GM18502 (cell line): ENCODE measurements around the gene DTNBP1.

Source experiments
- ATAC-seq: cut with Tn5 transposase; IDR thresholded peaks from one replicate; pipeline ENCODE4 v1.9.1; 2021; ENCODE audit warnings: mild to moderate bottlenecking; ENCODE audit not compliant: unreplicated experiment, poor library complexity

The DTNBP1 gene

DNA sequence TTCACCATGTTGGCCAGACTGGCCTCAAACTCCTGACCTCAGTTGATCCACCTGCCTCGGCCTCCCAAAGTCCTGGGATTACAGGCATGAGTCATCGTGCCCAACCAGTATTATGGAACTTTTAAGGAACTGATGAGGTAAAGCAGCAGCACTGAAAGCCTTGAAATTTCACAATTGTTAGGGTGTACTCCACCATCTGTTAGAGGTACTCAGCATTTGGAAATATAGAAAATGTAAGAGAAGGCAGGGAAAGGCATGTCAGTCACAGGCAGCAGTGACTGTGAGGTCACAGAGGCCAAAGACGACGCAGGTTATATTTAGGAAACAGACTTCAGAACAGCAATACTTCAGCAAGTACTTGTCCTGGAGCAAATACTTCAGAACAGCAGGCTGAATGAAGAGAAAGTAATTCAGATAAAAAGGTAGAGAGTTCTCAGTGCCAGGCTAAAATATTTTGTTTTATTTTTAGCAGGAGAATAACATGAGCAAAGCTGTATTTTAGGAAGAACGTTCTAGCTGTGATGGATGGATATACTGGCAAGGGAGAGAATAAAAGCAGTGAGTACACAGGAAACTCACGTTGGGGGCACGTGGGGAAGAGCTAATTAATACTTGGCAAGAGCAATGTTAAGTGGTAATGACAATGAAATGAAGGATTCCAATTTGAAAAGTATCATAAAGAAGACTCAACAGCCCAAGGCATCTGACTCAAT lies 67.2 kb downstream of the DTNBP1 start:
- ATAC-seq: no peak

DNA sequence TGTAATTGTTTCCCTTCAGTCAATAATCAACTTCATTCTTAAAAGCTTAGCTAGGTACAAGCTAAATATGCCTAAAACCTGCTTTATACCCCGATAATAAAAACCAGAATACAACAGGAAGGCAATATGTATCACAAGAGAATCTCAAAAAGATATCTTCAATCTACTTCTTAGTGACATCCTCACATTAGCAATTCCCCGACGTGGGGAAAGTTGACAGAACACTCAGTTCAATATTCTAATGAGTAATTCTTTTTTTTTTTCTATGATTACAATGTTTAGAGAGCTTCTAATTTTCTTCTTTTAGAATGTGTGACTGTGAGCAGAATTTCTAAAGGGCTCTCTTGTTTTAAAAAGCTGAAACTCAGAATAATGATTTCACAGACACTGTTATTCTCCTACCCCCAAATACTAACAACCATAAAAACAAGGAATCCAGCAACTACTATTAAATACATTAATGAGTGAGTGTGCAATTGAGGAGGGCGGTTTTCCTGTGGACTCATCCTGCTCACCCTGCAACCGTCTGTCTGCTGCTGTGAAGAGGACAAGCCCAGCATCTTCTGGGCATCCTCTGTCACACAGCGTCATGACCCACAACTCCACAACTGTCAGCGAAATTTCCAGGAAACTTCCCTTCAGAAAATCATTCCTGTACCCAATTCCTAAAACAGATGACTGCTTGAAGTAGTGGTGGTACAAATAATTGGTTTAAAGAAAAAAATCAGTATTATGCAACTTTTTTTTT lies 68.1 kb downstream of the DTNBP1 start:
- no peak for ATAC-seq

DNA sequence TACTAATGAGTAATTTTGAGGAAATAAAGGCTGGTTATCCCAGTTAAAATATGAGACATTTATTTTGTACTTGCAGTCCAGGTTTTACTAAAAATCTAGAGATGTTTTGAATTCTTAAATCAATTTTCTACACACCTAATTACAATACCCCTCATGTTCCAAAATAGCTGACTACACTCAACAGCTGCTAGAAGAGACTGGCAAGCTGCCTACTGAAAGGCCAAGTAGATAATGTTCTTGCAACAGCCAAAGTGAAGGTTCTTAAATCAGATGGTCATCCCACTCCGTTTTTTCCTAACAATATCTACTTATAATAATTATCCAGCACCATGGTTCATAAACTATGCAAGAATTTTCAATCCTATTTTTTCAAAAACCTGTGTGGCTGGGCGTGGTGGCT lies 69.0 kb downstream of the DTNBP1 start:
- ATAC-seq: no peak

DNA sequence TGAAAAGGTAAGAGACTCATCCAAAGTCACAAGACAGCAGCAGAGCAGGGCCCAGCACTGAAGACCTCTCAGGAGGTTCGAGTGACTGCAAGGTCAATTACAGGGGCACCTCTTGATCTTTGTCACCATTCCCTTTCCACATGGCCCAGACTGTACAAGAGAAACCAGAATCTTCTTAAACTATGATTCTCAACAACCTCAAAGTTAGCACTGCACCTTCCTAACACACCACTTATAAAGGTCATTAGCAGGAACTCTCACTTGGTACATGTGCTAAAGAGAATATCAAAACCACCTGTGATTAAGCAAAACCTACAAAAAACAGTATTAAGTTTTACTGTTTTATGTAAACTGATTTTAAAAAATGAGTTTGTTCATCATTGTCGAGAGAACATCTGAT lies 70.2 kb downstream of the DTNBP1 start:
- no peak for ATAC-seq

DNA sequence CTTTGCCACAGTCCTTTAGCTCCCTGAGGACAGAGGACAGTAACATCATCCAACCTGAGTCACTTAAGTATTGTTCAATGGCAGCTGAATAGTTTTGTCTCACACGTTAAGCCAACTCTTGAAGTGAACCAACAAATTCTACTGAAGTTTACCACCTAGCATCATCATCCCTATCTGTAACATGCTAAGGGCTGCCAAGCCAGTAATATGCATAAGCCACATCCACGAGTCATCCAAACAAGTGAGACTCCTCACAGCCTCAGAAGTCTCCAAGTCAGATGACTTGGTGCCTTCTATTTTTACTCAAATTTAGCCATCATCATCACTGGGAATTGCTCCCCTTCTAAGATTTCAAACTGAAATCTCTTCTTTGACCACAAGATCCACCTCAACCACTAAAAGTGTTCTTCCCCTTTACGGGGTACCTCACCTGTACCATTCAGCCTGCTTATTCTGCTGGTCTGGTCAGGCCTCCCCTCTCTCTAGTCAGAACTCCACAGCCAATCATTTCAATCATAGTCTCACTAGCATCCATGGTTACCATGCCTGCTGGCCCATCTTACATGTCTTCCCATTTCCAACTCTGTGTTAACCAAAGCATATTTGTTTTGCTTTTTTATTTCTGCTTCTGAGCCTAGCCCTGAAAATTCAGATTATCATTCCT lies 73.7 kb downstream of the DTNBP1 start:
- no peak for ATAC-seq

DNA sequence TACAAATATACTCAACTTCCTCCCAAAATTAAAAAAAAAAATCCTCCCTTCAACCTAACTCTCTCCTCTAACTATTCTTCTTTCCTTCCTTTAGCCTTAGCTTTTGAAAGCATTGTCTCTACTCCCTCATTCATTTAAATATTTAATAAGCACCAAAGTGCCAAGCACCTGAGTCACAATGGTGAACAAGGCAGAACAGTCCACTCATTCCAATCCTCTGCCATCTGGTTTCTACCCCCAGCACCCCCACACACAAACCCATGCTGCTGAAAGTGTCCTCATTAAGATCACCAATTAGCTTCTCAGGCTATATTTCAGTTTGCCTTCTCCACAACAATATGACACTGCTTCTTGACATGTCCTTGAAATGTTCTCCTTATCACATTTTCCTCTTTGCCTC lies 76.3 kb downstream of the DTNBP1 start:
- ATAC-seq: no peak

DNA sequence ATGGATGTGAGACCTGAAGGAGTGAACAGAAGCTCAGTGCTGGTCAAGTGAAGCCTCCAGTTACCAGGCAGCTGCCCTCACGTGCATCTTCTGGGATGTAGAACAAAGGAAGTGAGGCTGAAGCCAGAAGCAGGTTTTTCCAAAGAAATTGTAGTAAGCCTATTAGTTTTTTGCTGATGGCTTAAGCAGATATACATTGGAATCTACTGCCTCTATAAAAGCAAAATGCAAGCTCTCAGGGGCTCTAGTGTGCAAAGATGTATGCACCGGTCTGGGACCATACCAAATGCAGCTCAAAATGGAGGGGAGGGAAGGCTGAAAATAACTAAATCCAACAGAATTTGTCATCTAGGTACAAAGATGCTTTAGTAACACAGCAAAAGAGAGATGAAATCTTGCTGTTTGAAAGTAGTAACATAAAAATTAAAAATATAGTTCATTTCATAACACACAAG lies 77.0 kb downstream of the DTNBP1 start:
- ATAC-seq: no peak

DNA sequence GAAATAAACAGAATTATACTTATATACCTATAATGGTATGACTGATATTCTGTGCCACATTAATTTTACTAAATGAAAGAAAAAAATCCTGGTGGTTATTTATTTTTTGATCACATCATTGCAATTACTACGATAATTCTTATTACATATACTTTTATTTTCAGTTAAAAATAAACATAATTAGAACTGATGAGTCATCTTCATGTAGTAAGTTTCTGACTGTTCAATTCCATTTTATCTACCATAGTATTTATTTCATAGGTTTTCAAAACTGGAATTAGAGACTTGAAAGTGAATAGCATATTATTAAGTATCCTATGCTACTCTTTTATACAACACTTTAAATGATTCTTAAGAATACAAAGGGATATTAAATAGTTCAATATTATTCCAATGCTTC lies 80.3 kb downstream of the DTNBP1 start:
- no peak for ATAC-seq

DNA sequence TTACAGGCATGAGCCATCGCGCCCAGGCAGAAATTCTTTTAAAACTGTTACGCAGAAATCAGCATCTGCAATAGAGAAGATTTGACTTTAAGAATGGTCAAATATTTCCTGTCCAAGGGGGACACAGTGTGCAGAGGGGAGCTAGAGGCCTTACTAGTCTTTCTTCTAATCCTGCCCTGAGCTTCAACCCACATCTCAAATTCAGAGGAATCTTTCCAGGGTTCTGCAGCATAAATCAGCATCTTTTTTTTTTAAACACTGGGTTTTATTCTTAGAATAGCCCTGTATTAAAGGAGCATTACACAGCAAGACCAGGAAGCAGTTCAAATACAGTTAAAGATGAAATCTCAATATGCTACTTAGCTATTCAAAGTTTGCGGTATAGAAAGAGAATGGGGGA lies 81.1 kb downstream of the DTNBP1 start:
- no peak for ATAC-seq

DNA sequence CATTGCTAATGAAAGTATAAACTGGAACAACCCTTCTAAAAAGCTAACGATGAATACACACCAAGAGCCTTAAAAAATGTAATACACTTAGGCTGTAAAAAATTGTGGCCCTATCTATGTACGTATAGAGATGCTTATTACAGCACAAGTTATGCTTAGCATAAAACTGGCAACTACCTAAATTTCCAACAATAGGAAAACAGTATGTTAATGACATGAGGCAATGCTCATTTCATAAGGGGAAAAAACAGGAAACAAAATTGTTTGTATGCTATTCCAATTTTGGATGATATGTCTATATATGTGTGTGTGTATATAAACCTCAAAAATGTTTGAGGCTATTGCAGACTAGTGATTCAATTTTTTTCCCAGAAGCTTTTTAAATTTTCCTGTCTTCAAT lies 82.5 kb downstream of the DTNBP1 start:
- no peak for ATAC-seq

DNA sequence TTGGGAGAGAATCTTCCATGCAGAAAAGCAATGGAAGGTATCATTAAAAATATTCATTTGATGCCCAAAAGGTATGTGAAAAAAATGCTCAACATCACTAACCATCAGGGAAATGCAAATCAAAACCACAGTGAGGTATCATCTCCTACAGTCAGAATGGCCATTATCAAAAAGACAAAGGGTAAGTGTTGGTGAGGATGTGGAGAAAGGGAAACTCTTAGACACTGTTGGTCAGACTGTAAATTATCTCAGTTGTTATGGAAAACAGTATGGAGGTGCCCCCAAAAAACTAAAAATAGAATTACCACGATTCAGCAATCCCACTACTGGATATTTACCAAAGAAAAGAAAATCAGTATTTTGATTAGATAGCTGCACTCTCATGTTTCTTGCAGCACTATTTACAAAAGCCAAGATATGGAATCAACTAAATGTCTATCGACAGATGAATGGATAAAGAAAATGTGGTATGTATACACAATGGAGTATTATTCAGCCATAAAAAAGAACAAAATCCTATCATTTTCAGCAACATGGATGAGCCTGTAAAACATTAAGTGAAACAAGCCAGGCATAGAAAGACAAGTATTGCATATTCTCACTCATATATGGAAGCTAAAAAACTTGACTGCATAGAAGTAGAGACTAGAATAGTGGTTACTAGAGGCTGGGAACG lies 84.0 kb downstream of the DTNBP1 start:
- no peak for ATAC-seq

DNA sequence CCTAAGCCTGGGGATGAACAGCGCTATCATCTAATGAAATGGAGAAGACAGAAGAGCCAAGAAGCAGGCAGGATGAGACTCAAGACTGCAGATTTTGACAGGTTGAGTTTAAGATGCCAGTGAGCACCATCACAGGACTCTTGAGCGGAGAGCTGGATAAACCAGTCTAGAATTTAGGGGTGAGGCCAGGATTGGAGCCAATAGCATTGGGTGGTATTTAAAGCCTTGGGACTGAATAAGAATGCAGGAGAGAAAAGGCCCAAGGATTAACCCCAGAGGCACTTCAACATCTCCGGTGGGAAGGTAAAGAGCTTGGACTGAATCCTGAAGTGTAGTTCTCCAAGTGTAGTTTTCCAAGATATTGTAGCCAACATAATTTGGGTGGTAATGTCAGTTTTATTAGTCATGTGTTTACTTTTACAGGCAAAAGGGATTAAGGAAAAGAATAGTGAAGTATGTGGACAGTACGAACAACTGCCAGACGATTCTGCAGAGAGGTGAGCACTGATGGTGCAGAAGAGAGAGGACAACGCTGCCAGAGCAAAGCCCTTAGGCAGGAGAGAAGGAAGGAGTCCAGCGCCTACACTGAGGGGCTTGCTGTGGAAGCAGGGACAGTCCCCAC lies 85.2 kb downstream of the DTNBP1 start:
- no peak for ATAC-seq

DNA sequence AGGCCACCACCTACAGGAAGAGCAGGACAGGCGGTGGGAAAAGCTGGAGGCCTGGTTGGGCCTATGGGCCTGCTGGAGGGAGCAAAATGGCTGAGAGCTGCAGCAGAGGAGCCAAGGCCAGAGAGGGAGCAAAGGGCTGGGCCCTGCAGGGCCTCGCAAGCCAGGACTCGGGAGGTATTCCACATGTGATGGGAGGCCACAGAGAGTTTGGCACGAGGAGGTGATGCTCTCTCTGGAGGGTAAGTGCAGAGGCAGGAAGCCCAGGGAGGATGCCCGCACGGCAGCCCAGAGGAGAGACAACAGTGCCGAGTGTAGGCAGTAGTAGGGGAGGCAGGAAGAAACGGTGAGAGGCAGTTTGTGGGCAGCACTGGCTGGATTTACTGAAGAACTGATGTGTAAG lies 85.7 kb downstream of the DTNBP1 start:
- ATAC-seq: no peak

DNA sequence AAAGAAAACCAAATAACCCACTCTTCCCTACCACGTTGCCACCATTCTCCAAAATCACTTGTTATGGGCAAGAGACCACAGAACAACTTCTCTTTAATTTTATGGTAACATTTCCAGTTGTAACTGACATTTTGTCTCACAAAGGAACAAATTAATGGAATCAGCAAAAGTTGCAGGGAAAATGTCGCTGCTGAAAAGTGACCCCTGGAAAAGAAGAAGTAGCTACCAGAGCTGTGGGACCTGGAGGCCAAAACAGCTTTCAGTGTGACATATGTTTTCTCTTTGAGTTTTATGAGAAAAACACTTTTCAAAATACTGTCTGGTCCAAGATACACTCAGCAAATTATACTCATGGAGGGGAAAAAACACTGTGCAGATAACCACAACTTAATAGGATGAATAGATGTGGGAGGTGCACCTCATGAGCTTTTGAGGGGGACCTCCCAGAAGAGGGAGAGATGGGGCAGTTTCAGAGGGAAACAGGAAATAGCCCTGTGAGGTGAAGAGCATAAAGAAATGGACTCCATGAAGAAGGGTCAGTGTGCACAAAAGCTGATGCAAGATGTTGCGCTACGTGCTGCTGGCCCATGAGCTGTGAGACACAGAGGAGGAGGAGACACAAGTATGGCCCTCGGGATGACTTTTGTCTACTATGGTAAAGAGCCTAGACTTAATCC lies 87.3 kb downstream of the DTNBP1 start:
- ATAC-seq: no peak

DNA sequence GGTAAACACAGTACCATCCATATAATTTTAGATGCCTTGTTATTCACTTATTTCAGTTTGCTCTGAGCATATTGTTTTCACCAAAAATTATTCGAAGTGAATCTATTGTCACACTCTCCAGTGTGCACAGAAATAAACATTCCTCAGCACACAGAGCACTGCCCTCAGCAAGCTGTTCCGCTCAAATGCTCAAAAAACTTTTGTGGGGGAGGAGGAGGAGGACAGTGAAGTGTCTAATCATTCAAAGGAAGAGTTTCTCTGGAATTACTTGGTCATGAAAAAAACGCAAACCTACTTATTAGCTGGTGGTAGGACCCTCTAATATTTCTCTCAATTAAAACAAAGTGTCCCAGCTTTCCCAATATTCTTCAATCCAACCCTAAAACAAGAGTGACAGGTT lies 88.3 kb downstream of the DTNBP1 start:
- ATAC-seq: no peak

DNA sequence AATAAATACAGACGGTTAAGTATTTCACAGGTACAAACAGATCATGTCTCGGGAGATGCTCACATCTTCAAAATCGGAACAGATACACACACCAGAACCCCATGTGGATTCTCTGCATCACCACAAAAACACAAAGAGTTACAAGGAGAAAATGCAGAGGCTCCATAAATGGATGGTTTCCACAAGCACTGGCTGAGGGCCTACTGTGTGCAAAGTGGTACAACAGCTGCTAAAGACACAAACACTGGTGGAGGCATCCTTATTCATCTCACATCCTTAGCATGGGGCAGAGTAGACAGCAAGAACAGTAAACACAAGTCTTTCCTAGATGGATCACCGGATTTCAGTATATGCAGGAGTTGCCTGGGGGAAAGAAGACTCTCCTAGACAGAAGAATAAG lies 88.8 kb downstream of the DTNBP1 start:
- no peak for ATAC-seq

DNA sequence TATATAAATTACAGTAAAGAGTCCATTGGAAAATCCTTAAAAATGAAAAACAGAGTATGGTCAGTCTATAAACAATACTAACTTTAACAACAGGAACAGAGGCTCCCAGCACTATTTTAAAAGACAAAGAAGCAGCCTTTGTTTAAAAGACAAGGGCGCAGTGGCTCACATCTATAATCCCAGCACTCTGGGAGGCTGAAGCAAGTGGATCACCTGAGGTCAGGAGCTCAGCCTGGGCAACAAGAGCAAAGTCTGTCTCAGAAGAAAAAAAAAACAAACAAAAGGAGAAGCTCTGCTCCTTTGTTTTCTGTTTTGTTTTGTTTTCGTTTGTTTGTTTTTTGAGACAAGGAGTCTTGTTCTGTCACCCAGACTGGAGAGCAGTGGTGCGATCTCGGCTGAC lies 89.4 kb downstream of the DTNBP1 start:
- ATAC-seq: no peak

DNA sequence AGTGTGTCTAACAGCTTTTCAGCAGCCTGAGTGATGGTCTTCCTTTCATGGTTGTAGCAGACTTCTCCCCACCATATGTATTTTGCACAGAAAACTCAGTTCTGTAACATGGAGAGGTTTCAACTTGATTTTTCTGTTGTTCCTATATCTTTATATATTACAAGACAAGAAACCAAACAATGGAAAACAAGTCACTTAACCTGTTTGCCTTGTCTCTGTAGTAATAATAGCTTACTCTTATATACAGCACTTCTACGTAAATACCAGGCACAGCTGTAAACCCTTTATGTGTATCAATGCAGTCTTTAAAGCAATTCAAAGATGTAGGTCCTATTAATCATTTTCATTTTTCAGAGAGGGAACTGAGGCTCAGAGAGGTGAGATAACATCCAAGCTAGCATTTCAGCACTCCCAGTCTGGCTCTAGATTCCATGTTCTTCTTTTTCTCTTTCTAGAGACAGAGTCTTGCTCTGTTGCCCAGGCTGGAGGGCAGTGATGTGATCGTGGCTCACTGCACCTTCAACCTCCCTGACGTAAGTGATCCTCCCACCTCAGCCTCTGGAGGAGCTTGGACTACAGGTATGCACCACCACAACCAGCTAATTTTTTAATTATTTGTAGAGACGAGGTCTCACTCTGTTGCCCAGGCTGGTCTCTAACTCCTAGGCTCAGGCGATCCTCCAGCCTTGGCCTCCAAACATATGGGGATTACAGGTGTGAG lies 90.4 kb downstream of the DTNBP1 start:
- no peak for ATAC-seq

DNA sequence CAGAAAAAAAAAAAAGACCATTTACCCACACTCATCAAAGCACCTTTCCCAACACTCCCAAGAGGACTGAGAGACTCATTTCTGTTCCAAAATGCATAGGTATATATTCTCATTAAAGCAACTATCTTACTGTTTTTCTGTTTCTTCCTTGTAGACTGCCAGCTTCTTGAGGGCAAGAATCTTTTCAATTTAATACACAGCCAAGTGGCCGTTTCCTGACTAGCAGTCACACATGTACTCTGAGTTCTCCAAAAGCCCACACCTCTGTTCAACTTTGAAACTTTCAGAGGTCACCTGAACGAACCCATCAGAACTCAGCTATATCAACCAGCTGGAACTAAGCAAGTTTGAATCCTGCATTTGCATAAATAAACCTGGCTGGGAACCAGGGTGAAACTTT lies 92.7 kb downstream of the DTNBP1 start:
- no peak for ATAC-seq
